Ovary (tissue), 9 donors: Measurements from ENCODE around the gene ERG. TPM values are rescaled to one million over a fixed set of nuclear protein-coding genes. Genes with fewer than 3 reads are reported as not detected.
A peak's percentile ranks its signal among the peaks of the same experiment; 100 is the strongest.

Experiments used
- DNase-seq, 5 donors: peaks; one replicate each; pipeline ENCODE4 v3.0.0-alpha.2; 2019 to 2020
- H3K27ac ChIP-seq, 2 donors: fragments of 200-600 bp; one replicate each; pipeline versions ENCODE4 v1.5.1 to v1.8.0; 2019 to 2022
- H3K27me3 ChIP-seq: fragments of 200-600 bp; one replicate; pipeline ENCODE4 v1.8.0; 2022
- H3K36me3 ChIP-seq: fragments of 200-600 bp; sonication (generic); one replicate; pipeline ENCODE4 v1.5.1; 2019
- H3K4me1 ChIP-seq: one replicate; pipeline ENCODE4 v1.8.1; 2013; ENCODE audit warnings: mild to moderate bottlenecking, moderate library complexity; ENCODE audit not compliant: insufficient read depth
- H3K4me3 ChIP-seq: fragments of 200-600 bp; sonication (generic); one replicate; pipeline ENCODE4 v1.5.1; 2017
- H3K9me3 ChIP-seq, 2 donors: fragments of 200-600 bp in 1 of 2; sonication (generic) in 1 of 2; one replicate each; pipeline versions ENCODE4 v1.5.1 to v1.8.1; 2013 to 2019; ENCODE audit warnings: mild to moderate bottlenecking in 1 of 2, moderate library complexity in 1 of 2
- EP300 ChIP-seq: sonication (generic); formaldehyde crosslinking; IDR thresholded peaks from one replicate; pipeline ENCODE4 v1.6.1; 2017; ENCODE audit warnings: antibody characterized with exemption
- POLR2A ChIP-seq: fragments of 450-650 bp; IDR thresholded peaks from one replicate; pipeline ENCODE4 v1.6.1; 2017; ENCODE audit warnings: antibody characterized with exemption, mild to moderate bottlenecking, moderate library complexity
- WGBS, 3 donors: extraction: QIAGEN DNeasy Blood & Tissue Kit in 1 of 3; methylation state at CpG; one replicate each; pipeline versions ENCODE4 v1.1.5 to v1.1.7; 2013 to 2017; 5-methylcytosine and 5-hydroxymethylcytosine counted together
- intact Hi-C, 4 donors: fragments of 100-400 bp; cut with DNase I; formaldehyde crosslinking; loops; one replicate each; pipeline versions ENCODE4 v1.11.0 to v1.15.1; 2022 to 2023
- polyA plus RNA-seq, 2 donors: library from polyadenylated mRNA; stranded (reverse); fragments of 200-250 nt in 1 of 2; fragments of 350-450 nt in 1 of 2; fragmentation: Illumina TruSeq in 1 of 2; extraction: RNeasy Lipid Tissue Mini Kit (QIAGEN cat#74804) in 1 of 2; gene quantifications; one replicate each; pipeline ENCODE4 v1.2.3, GENCODE V29; 2013 to 2014
- total RNA-seq, 7 donors: library from RNA; depleted of rRNA in 2 of 7; stranded (reverse); fragments of >200 nt in 2 of 7; fragmentation: NEBNext Ultra II Directional in 3 of 7; extraction: Animal tissue kit (Norgen Biotek cat#: 25700) in 3 of 7; gene quantifications; one replicate each; pipeline versions ENCODE4 v1.1.0 to v1.2.4, GENCODE V29; 2016 to 2023
- TF ChIP-seq, protein P1 (sequence below), 3 donors: fragments of 450-650 bp in 2 of 3; fragments of 200-600 bp in 1 of 3; IDR thresholded peaks; one replicate each; pipeline versions ENCODE4 v1.5.1 to v1.8.0; 2016 to 2022; ENCODE audit warnings: antibody characterized with exemption in 3 of 3, mild to moderate bottlenecking in 1 of 3
- donor health status: DM: no; HTN: no; CAD: no; lungs with moderate emphysema.
- donor health status: DM: no; HTN: no; CAD: no.
- donor health status: Bipolar disorder and iron deficiency.
- donor health status: DM: yes; HTN: yes; CAD: no.
- donor health status: DM: no; HTN: no; CAD: no.
- donor health status: DM: yes; HTN: yes; CAD: no.

ERG gene
- total and polyA plus RNA-seq, 9 donors, result 3.8 to 23.1 (median 9.5) TPM

DNA sequence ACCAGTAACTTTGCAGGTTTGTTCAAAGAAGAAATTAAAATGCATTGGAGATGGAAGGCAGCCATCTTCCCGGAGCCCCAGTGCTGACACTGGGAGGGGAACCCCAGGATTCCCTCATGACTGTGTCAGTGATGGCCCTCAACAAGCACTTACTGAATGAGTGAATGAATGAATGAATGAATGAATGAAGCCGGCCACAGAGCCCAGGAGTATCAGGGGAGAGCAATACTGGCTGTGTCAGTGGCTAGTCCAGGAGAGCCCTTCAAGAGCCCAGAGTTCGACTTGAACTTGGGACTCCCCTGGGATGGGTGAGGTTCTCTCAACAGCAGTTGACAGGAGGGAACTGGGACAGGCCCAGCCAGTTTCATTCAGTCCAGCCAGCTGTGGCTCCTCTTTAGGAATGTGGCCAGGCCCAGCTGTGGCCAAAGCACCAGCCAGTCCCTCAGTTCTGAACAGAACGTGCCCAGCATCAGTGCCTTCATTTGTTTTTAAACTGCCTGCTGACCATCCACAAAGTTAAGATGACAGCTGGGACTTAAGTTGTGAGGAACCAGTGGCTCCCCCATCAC, 9.2 kb upstream of the ERG start:
- DNase-seq, result no peak
- TF ChIP-seq POLR2A (no peak), EP300 (no peak)
- TF ChIP-seq, protein P1, sequence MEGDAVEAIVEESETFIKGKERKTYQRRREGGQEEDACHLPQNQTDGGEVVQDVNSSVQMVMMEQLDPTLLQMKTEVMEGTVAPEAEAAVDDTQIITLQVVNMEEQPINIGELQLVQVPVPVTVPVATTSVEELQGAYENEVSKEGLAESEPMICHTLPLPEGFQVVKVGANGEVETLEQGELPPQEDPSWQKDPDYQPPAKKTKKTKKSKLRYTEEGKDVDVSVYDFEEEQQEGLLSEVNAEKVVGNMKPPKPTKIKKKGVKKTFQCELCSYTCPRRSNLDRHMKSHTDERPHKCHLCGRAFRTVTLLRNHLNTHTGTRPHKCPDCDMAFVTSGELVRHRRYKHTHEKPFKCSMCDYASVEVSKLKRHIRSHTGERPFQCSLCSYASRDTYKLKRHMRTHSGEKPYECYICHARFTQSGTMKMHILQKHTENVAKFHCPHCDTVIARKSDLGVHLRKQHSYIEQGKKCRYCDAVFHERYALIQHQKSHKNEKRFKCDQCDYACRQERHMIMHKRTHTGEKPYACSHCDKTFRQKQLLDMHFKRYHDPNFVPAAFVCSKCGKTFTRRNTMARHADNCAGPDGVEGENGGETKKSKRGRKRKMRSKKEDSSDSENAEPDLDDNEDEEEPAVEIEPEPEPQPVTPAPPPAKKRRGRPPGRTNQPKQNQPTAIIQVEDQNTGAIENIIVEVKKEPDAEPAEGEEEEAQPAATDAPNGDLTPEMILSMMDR (IDR thresholded peaks at IDR 0.05), result no peak
- H3K27ac ChIP-seq, result no peak overlapping the region
- no peaks in the 10 kb centered on the region for H3K36me3 ChIP-seq
- H3K9me3 ChIP-seq, result no peaks in the 10 kb centered on the region
- no peaks in the 10 kb centered on the region for H3K27me3 ChIP-seq
- intact Hi-C loops, result loop anchor here in 3 of 4 donors (5.0 to 10.0 kb wide), 4 partner anchors 207 to 637 kb away; no protein-coding TSS in a partner anchor
- WGBS, 3 donors, result 82 to 85% (median 82%) methylated on average over 4 of the region's 4 CpGs
- no peaks in the 10 kb centered on the region for H3K4me1 ChIP-seq
- H3K4me3 ChIP-seq, result no peak overlapping the region

DNA sequence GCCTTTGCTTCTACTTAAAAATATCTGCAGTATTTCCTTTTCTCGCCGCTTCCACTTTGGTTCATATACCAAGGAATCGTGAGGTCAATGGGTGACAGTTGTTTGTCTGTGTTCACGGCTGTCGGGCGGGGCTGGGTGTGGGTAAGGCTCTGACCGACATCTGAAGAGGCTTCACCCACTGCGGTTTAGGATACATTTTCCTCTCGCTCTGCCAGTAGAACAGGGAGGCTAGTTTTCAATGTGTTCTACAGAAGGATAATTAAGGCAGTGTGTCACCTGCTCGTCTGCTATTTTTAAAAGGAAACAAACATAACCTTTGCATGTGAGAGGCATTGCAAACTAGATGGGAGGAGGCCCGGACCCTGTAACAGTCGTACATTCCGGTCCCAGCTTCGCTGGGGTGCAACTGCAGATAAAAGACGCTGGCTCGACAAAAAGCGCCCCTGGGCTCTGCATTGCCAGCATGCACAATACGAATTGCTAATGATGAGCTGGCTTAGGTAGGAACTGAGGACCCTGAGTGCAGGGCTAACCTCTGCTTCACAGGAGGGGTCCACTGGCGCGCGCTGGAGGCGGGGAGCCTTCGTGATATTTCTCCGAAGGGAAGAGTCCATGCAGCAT, 8.5 kb upstream of the ERG start:
- Histone ChIP-seq H3K27me3 (no peaks in the 10 kb centered on the region), H3K36me3 (no peaks in the 10 kb centered on the region), H3K4me1 (no peaks in the 10 kb centered on the region), H3K4me3 (no peak overlapping the region), H3K9me3 (no peaks in the 10 kb centered on the region), H3K27ac (no peak overlapping the region)
- TF ChIP-seq EP300 (no peak), POLR2A (no peak)
- TF ChIP-seq, protein P1 (IDR thresholded peaks at IDR 0.05), result no peak
- no peak for DNase-seq
- 81 to 86% (median 86%) methylated on average over 24 of the region's 24 CpGs for WGBS, 3 donors
- intact Hi-C loops, result loop anchor here in 3 of 4 donors (5.0 to 10.0 kb wide), 4 partner anchors 208 to 638 kb away; no protein-coding TSS in a partner anchor

DNA sequence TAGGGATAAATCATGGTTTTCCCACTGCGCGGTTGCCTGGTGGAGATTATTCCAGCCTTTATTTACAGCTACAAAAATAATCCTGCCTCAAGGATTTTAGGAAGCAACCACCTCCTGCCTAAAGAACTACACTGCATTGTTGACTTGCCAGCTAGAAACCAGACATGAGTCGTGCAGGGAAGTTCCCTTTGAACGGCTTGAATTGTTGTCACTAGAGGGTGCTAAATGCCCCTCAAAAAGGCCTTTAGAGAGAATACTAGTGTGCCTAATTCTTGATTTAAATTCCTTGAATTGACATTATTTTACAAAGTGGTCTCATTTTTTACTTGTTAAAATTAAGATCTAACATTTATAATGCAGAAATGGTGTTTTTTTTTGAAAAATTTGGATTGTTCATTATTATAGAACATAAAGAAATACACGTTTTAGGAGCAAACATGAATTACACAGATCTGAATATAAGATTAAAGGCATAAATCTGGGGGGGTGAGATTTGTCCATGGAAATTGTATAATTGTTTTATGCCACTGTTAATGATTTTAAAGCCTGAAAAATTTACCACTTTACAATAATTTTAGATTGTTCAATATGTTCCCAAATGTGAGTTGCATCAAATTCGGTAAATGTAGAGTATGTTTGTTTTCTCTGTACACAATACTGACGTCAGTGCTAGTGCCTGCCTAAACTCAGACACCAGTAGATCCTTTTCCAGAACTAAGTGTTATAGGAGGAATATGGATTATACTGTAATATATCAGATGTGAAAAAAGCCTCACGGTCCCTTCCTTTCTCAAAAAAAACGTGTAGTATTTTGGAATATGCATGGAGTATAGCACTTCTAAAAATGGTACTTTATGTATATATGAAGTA, 7.6 kb upstream of the ERG start:
- DNase-seq, result peak in 2 of 5 donors; percentile 17 to 45
- Histone ChIP-seq H3K36me3 (no peaks in the 10 kb centered on the region), H3K4me1 (no peaks in the 10 kb centered on the region), H3K27ac (no peak overlapping the region), H3K9me3 (no peaks in the 10 kb centered on the region), H3K4me3 (no peak overlapping the region), H3K27me3 (no peaks in the 10 kb centered on the region)
- WGBS, 3 donors, result 42 to 48% (median 46%) methylated on average over 9 of the region's 9 CpGs
- TF ChIP-seq, protein P1 (IDR thresholded peaks at IDR 0.05), result peak in 2 of 3 donors; percentile 24 to 43
- TF ChIP-seq POLR2A (no peak), EP300 (no peak)
- intact Hi-C loops, result loop anchor here in 3 of 4 donors (5.0 to 10.0 kb wide), 4 partner anchors 209 to 639 kb away; no protein-coding TSS in a partner anchor

DNA sequence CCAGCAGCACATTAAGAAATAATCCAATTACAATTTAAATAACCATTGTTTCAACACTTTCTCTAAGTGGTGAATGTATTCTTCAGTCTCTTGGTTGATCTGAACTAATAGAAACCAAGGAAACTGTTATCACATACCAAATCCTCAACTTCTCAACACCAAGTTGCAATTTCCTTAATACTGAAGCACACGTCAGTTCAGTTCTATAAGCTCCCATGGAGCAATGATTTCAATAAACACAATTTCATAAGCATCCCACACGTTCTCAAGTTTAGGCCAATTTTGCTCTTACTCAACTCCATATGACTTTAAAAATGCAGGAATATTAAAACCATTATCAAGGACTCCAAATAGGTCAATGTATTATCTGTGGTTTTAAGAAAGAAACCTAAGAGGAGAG, 5.8 kb upstream of the ERG start:
- no peak overlapping the region for H3K4me3 ChIP-seq
- no peaks in the 10 kb centered on the region for H3K27me3 ChIP-seq
- TF ChIP-seq EP300, result no peak
- TF ChIP-seq, protein P1 (IDR thresholded peaks at IDR 0.05), result no peak
- TF ChIP-seq POLR2A, result no peak
- intact Hi-C loops, result loop anchor here in 3 of 4 donors (10.0 kb wide), 3 partner anchors 211 to 641 kb away; no protein-coding TSS in a partner anchor
- H3K4me1 ChIP-seq, result no peaks in the 10 kb centered on the region
- no peak overlapping the region for H3K27ac ChIP-seq
- DNase-seq, result no peak
- H3K36me3 ChIP-seq, result no peaks in the 10 kb centered on the region
- no peaks in the 10 kb centered on the region for H3K9me3 ChIP-seq
- WGBS, 3 donors, result 87 to 91% (median 88%) methylated on average over 2 of the region's 2 CpGs
